Activated T-helper 9 cell treated with anti-CD3 and anti-CD28 coated beads, Interleukin-2, amount 50 U/mL, for 16 hours (primary cell): ENCODE results near the gene KIAA1328.

Experiments used
- DNase-seq: peaks from one replicate; pipeline ENCODE4 v3.0.0-alpha.2; 2020; ENCODE audit warnings: low read depth

KIAA1328 gene

GRCh38 chr18:37219257-37219656, 390.3 kb downstream of the KIAA1328 start:
- no peak for DNase-seq

GRCh38 chr18:37222354-37222998, 393.5 kb downstream of the KIAA1328 start:
- DNase-seq: no peak

- no peak for DNase-seq
These were observed 394.1 kb downstream of the KIAA1328 start for GRCh38 chr18:37222999-37223378.

GRCh38 chr18:37225279-37225678, 396.4 kb downstream of the KIAA1328 start:
- DNase-seq: no peak

GRCh38 chr18:37230768-37231167, 401.8 kb downstream of the KIAA1328 start:
- no peak for DNase-seq

GRCh38 chr18:37231251-37231650, 402.3 kb downstream of the KIAA1328 start:
- no peak for DNase-seq

GRCh38 chr18:37235583-37235982, 406.7 kb downstream of the KIAA1328 start:
- no peak for DNase-seq

GRCh38 chr18:37238282-37239108, 409.6 kb downstream of the KIAA1328 start:
- DNase-seq: no peak

- DNase-seq: no peak
These were observed 413.2 kb downstream of the KIAA1328 start for GRCh38 chr18:37242091-37242490.

- no peak for DNase-seq
These were observed 414.1 kb downstream of the KIAA1328 start for GRCh38 chr18:37242826-37243560.

GRCh38 chr18:37243741-37244140, 414.8 kb downstream of the KIAA1328 start:
- DNase-seq: no peak

- DNase-seq: no peak
These were observed 415.7 kb downstream of the KIAA1328 start for GRCh38 chr18:37244618-37245017.

GRCh38 chr18:37246779-37247340, 417.9 kb downstream of the KIAA1328 start:
- no peak for DNase-seq

- no peak for DNase-seq
These were observed 418.7 kb downstream of the KIAA1328 start for GRCh38 chr18:37247497-37248161.

- DNase-seq: no peak
These were observed 419.4 kb downstream of the KIAA1328 start for GRCh38 chr18:37248281-37248680.

GRCh38 chr18:37249171-37249886, 420.4 kb downstream of the KIAA1328 start:
- no peak for DNase-seq

- DNase-seq: no peak
These were observed 421.1 kb downstream of the KIAA1328 start for GRCh38 chr18:37249895-37250618.

- no peak for DNase-seq
These were observed 422.8 kb downstream of the KIAA1328 start for GRCh38 chr18:37251679-37252078.

GRCh38 chr18:37252342-37252741, 423.4 kb downstream of the KIAA1328 start:
- DNase-seq: no peak

- DNase-seq: no peak
These were observed 424.0 kb downstream of the KIAA1328 start for GRCh38 chr18:37252854-37253393.
